ENCODE results near the gene HHAT.

GRCh38 chr1:210438928-210439841, 110.5 kb downstream of the HHAT start:
- TF ChIP-seq GATA3 (IDR thresholded peaks at IDR 0.05; ENCODE audit: low read depth, low read length) (no peak), GATA2 (IDR thresholded peaks at IDR 0.05; ENCODE audit: low read depth, low read length) (no peak)

All from SH-SY5Y (cell line).